SIG-M5 treated with dmso at 0.1 percent for 504 hours (cell line): ENCODE measurements around the gene GADD45B.
"Not testable (repeated sequence)": the region's sequence is repeated elsewhere in the genome, so short reads cannot be mapped to it uniquely, and the experiment has no call there.

ENCODE experiments used
- DNase-seq: peaks from one replicate; lab custom pipeline; 2025; ENCODE audit not compliant: unreplicated experiment; lab: John Stamatoyannopoulos, UW

Gene GADD45B

GRCh38 chr19:2487842-2488241 is 11.9 kb downstream of the GADD45B start:
- no peak for DNase-seq

GRCh38 chr19:2488405-2488941 is 12.5 kb downstream of the GADD45B start:
- DNase-seq: no peak

DNA sequence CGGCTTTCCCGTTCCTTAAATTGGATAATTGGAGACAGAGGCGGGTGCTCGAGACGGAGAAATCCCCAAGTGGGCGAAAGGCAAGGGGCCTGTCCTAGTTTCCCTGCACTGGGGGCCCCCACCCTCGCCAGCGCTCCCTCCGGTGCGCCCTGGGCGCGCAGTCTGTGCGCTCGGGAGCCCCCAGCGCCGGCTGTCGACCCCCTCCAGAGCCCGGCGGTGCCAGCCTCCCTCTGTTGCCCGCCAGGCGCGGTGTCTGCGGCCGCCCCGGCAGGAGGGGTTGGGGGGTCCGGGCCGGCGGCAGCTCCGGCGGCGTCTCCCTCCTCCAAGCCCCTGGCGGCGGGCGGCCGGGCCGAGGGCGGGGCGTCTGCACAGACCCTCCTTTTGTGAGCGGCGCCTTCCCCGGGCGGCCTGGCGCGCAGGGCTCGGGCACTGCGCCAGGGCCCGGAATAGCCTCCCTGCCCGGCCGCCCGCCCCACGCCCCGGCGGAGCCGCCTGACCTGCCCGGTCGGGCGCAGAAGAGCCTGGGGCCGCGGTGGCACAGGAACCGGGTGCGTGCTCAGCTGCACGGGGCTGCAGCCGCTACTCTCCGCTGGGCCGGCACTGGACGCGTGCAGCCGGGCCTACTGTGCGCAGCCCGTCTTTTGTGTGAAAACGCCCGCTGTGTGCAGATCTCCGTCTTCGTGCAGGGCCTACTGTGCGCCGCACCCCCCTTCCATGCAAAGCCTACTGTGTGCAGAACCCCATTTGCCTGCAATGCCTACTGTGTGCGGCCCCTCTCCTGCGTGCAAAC is 13.2 kb downstream of the GADD45B start:
- DNase-seq: no peak

GRCh38 chr19:2490659-2491058 is 14.7 kb downstream of the GADD45B start:
- no peak for DNase-seq

DNA sequence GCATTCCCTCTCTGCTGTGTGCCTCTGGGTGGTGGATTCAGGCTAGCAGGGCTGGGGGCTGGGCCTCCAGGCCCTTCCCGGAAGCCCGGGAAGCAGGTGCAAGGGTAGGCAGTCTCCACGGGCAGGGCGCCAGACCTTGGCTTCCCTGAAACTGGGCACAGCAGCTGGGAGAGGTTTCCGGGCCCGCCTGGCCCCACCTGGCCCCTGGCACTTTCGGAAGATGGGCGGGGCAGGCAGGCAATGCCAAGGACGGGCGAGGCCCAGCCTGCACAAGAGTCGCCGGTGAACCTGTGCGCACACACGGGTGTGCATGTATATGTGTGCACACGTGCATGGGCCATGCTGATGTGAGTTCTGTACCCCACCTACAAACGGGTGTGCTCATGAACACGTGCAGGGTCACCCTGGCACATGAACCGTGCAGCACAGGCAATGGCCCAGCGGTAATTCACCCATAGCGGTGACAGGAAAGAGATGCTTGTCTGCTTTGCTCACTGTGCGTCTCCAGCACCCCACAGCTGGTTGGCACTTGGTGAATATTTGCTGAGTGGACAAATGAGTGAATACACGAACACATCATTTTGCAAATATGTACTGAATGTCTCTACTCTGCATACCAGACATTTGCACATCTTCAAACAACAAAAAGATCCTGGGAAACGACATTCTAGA is 15.3 kb downstream of the GADD45B start:
- DNase-seq: no peak

DNA sequence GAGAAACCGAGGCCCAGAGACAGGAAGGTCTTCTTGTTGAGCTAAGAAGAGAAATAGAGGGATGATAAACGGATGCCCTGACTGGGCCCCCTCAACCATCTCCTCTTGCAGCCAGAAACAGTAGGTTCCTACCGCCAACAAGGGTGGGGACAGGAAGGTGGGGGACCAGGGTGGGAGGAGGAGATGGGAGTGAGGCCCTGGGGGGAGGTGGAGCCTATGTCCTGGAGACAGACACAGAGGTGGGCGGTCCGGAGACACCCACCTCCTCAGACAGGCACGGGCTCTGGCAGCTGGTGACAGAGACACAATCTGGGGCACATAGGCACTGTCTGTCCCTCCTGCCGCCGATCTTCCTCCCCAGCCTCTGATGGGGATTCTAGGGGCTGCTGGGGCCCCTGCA is 16.9 kb downstream of the GADD45B start:
- DNase-seq: no peak

GRCh38 chr19:2493448-2493847 is 17.5 kb downstream of the GADD45B start:
- not testable (repeated sequence) for DNase-seq

DNA sequence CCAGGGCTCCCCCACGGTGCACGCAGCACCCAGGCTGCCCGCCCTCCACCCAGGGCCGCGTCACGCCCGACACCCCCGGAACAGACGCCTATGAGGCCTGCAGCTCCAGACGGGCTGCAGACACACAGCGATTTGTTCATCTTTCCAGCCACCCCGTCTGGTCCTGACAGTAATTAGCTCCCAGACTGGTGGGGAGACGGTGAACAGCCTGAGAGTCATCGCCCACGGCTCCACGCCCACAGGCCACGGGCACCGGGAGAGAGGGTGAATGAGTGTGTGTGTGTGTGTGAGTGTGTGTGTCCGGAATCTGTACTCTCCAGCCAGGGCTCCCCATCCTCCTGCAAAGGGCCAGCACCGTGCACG is 18.1 kb downstream of the GADD45B start:
- DNase-seq: no peak

DNA sequence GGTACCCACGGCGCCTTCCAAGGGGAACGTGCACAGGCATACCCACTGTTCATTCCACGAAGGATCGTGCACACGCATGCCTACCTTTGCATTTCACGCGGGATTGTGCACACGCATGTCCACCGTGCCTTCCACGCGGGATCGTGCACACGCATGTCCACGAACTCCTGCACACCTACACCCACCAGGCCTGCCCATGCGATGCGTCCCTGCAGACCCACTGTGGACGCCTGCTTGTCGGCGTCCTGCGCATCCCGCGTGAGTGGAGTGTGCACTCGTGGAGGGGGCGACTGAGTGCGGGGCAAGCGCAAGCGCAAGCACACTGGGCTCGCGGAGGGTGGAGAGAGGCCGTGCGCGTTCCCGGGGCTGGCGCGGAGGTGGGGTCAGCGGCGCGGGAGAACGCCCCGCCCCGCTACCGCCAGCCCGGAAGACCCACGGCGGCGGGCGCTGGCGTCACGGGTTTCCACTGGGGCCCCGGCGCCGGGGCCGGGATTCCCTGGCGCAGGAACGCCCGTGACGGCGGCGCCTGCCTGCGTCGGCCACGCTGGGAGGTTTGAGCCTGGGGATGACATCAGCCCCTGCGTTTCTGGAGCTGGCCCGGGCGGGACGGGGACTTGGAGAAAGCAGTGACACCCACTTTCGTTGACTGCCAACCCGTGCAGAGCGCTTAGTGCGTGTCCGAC is 18.7 kb downstream of the GADD45B start:
- DNase-seq: no peak

GRCh38 chr19:2495130-2495641 is 19.3 kb downstream of the GADD45B start:
- no peak for DNase-seq

DNA sequence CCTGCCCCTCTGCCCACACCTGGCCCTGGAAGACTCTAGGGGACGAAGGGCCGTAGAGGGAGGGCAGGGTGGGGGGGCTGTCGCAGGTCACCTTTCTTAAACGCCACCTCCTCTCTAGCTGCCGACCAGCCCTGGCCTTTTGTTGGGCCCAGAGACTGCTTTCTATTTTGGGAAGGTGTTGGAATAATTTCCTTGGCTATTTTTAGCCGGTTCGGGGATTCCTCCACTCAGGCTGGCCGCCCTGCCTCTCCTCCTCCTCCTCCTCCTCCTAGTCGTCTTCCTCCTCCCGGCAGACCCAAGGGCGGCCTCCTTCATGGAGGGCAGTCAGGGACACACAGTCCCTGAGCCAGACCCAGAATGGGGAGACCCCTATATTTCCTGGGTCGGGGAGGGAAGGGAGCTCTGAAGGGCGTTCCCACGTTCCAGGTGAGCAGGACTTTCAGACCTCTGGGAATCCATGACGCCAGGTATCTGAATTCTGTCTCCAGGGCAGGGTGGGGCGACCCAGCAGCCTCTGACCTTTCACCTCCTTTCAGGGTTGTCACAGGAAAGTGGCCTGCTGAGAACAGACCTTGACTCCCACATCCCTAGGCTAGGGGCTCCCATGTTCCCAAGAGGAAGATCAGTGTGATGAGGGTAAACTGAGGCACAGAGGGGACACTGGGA is 19.9 kb downstream of the GADD45B start:
- no peak for DNase-seq

GRCh38 chr19:2497186-2497585 is 21.3 kb downstream of the GADD45B start:
- DNase-seq: no peak

DNA sequence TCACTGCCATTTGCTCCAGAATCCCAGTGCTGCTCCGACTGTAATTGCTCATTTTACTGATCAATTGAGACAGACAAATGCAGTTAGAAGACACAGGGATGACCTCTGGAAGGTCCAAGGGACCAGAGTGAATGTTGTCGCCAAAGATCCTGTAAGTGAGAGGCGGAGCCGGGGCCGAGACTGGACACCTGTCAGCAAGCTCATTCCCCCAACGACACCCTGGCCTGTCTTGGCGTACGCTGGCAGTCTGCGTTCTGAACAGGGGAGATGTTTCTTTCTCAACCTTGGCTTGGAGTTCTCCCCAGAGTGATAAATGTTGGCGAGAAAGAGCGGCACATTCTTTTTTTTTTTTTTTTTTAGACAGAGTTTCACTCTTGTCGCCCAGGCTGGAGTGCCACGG is 24.2 kb downstream of the GADD45B start:
- DNase-seq: no peak

GRCh38 chr19:2500841-2501261 is 24.9 kb downstream of the GADD45B start:
- no peak for DNase-seq

- DNase-seq: no peak
These were observed 27.7 kb downstream of the GADD45B start for GRCh38 chr19:2503521-2504109.

DNA sequence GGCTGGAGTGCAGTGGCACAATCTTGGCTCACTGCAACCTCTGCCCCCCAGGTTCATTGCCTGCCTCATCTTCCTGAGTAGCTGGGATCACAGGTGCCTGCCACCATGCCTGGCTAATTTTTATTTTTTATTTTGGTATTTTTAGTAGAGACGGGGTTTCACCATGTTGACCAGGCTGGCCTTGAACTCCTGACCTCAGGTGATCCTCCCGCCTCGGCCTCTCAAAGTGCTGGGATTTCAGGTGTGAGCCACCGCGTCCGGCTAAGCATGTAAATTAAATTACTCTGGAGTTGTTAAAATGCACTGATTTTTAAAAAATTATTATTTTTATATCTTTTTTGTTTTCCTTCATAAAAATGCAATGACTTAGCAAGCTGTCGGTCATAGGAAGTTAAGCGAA is 30.7 kb downstream of the GADD45B start:
- not testable (repeated sequence) for DNase-seq

- no peak for DNase-seq
These were observed 31.2 kb downstream of the GADD45B start for GRCh38 chr19:2507109-2507508.

DNA sequence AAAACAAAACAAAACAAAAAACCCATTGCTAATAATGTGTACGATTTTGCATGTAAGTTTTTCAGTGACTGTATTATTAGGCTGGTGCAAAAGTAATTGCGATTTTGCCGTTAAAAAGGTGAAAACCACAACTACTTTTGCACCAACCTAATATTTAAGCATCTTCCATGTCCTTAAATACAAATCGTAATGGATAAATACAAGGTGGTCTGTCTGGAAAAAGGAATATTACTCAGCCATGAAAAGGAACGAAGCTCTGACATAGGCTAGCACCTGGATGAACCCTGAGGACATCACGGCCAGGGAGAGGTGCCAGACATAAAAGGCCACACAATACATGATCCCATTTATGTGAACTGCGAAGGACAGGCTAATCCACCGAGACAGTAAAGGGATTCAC is 33.2 kb downstream of the GADD45B start:
- no peak for DNase-seq

DNA sequence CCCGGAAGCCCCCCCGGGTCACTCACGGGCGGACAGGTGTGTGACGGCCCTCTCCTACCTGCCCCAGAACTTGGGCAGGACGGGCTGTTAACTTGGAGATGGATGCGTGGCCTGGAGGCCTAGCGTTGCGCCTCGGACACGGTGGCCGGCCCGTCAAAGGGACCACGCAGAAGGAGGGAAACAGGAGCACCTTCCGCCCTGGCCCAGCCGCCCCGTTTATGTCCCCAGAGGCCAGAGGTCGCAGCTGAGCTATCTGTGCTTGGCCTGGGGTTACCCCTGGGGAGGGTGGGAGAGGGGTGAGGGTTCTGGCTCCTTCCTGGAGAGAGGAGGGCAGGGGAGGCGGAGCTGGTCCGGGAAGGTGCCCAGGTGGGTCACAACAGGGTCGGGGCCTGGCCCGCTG is 35.6 kb downstream of the GADD45B start:
- no peak for DNase-seq

DNA sequence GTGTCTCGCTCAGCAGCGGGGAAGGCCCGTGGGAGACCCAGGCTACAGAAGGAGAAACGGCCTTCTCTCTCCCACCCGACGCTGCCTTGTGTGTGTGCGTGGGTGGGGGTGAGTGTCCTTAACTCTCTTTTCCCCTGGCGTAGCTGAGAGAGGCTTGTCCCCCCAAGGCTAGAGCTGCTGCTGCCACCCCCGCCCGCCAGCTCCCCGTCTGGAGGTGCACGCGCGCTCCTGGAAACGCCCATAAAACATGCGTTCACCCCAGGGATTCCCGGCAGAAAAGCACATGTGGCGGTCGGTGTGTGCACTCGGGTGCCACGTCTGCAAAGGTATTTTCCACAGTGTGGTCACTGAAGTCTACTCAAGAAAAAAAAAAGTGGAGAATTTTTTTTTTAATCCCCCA is 36.1 kb downstream of the GADD45B start:
- no peak for DNase-seq
